ENCODE data around the gene TICRR.

TICRR gene

DNA sequence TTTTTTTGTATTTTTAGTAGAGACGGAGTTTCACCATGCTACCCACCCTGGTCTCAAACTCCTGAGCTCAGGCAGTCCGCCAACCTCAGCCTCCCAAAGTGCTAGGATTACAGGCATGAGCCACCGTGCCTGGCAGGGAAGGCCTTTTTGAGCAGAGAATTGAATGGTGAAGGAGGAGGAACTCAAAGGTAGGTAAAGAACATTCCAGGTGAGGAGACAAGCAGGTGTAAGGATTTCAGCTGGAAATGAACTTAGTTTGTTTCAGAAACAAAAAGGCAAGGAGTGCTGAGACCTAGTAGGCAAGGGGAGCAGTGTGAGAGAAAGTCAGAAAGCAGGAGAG, 2.5 kb downstream of the TICRR start:
- TF ChIP-seq FOXM1 (IDR thresholded peaks at IDR 0.05; ENCODE audit: borderline replicate concordance, low read depth), result no peak
- TF ChIP-seq TEAD4 (IDR thresholded peaks at IDR 0.05), result no peak
- TF ChIP-seq USF1 (IDR thresholded peaks at IDR 0.05), result no peak
- TF ChIP-seq REST (IDR thresholded peaks at IDR 0.05; ENCODE audit: low read depth), result no peak
- no peak for TF ChIP-seq EP300 (IDR thresholded peaks at IDR 0.05; ENCODE audit: borderline replicate concordance)
- TF ChIP-seq, protein P1, sequence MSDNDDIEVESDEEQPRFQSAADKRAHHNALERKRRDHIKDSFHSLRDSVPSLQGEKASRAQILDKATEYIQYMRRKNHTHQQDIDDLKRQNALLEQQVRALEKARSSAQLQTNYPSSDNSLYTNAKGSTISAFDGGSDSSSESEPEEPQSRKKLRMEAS (IDR thresholded peaks at IDR 0.05), result no peak
- no peak for TF ChIP-seq ZBTB7A (IDR thresholded peaks at IDR 0.05; ENCODE audit: low read depth)

- TF ChIP-seq EGR1 (IDR thresholded peaks at IDR 0.05) (no peak), TAF1 (IDR thresholded peaks at IDR 0.05; ENCODE audit: low read depth) (no peak), CEBPB (IDR thresholded peaks at IDR 0.05) (no peak), TCF12 (IDR thresholded peaks at IDR 0.05; ENCODE audit: low read depth) (no peak), USF1 (IDR thresholded peaks at IDR 0.05) (no peak), RAD21 (IDR thresholded peaks at IDR 0.05; ENCODE audit: low read depth) (no peak), EP300 (IDR thresholded peaks at IDR 0.05; ENCODE audit: borderline replicate concordance) (no peak), CREB1 (IDR thresholded peaks at IDR 0.05; ENCODE audit: low read depth) (no peak), FOXM1 (IDR thresholded peaks at IDR 0.05; ENCODE audit: borderline replicate concordance, low read depth) (no peak), NFIC (IDR thresholded peaks at IDR 0.05) (no peak)
- TF ChIP-seq, protein P1 (IDR thresholded peaks at IDR 0.05), result no peak
These were observed 2.9 kb downstream of the TICRR start for GRCh38 chr15:89578146-89578545.

DNA sequence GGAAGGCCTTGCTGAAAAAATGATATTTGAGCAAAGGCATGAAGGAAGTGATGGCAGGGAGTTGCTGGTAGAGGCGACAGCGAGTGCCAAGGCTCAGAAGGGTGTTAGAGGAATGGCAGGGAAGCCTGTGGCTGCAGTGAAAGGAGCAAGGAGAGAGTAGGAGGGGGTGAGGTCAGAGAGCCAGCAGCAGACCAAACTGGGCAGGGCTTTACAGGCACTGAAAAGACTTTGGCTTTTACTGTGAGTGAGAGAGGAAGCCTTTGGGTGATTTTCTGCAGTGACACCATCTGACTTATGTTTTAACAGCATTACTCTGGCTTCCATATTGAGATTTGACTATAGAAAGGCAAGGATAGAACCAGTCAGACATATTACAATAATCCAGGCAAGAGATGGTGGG, 11.4 kb downstream of the TICRR start:
- no peak for TF ChIP-seq REST (IDR thresholded peaks at IDR 0.05; ENCODE audit: low read depth)
- TF ChIP-seq TEAD4 (IDR thresholded peaks at IDR 0.05), result no peak
- TF ChIP-seq TAF1 (IDR thresholded peaks at IDR 0.05; ENCODE audit: low read depth), result no peak
- TF ChIP-seq ZBTB7A (IDR thresholded peaks at IDR 0.05; ENCODE audit: low read depth), result no peak
- no peak for TF ChIP-seq USF1 (IDR thresholded peaks at IDR 0.05)

DNA sequence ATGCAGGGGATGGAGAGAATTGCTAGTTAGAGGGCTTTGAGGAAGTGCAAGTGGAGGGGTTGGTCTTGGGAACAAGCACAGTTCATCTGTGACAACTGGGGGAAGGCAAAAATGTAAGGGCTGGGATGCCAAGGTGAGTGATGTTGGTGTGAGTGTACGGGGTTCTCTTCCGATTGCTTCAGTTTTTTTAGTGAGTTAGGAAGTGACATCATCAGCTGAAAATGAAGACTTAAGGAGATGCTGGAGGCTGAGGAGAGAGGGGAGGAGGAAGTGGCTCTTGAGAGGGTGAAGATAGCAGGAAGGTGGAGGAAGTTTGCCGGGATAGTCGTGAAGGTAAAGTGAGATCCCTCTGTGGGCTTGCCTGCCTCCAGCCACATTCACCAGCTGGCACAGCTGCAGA, 12.7 kb downstream of the TICRR start:
- TF ChIP-seq USF1 (IDR thresholded peaks at IDR 0.05), result no peak
- no peak for TF ChIP-seq EGR1 (IDR thresholded peaks at IDR 0.05)
- no peak for TF ChIP-seq TAF1 (IDR thresholded peaks at IDR 0.05; ENCODE audit: low read depth)
- no peak for TF ChIP-seq NFIC (IDR thresholded peaks at IDR 0.05)
- no peak for TF ChIP-seq CREB1 (IDR thresholded peaks at IDR 0.05; ENCODE audit: low read depth)
- TF ChIP-seq, protein P1 (IDR thresholded peaks at IDR 0.05), result no peak
- TF ChIP-seq TEAD4 (IDR thresholded peaks at IDR 0.05), result no peak
- TF ChIP-seq YY1 (IDR thresholded peaks at IDR 0.05; ENCODE audit: low read depth), result no peak
- TF ChIP-seq CEBPB (IDR thresholded peaks at IDR 0.05), result no peak

- TF ChIP-seq ZBTB7A (IDR thresholded peaks at IDR 0.05; ENCODE audit: low read depth) (no peak), REST (IDR thresholded peaks at IDR 0.05; ENCODE audit: low read depth) (no peak), NFIC (IDR thresholded peaks at IDR 0.05) (no peak), CEBPB (IDR thresholded peaks at IDR 0.05) (no peak), YY1 (IDR thresholded peaks at IDR 0.05; ENCODE audit: low read depth) (no peak), TEAD4 (IDR thresholded peaks at IDR 0.05) (no peak), TAF1 (IDR thresholded peaks at IDR 0.05; ENCODE audit: low read depth) (no peak), CREB1 (IDR thresholded peaks at IDR 0.05; ENCODE audit: low read depth) (no peak), EP300 (IDR thresholded peaks at IDR 0.05; ENCODE audit: borderline replicate concordance) (no peak), FOXM1 (IDR thresholded peaks at IDR 0.05; ENCODE audit: borderline replicate concordance, low read depth) (no peak), RAD21 (IDR thresholded peaks at IDR 0.05; ENCODE audit: low read depth) (no peak), TCF12 (IDR thresholded peaks at IDR 0.05; ENCODE audit: low read depth) (no peak), USF1 (IDR thresholded peaks at IDR 0.05) (no peak), EGR1 (IDR thresholded peaks at IDR 0.05) (no peak)
- TF ChIP-seq, protein P1 (IDR thresholded peaks at IDR 0.05), result no peak
These were observed 16.6 kb downstream of the TICRR start for GRCh38 chr15:89591834-89592233.
